IMR-90 (cell line): Measurements from ENCODE around the gene TMEM38B. TPM values are rescaled to one million over a fixed set of nuclear protein-coding genes. Genes with fewer than 3 reads are reported as not detected.

ENCODE experiments used
- ATAC-seq: fragments of 200-7000 bp; cut with Tn5 transposase; 2 replicates; pipeline ENCODE4 v1.9.1; 2020; ENCODE audit warnings: low read depth, mild to moderate bottlenecking, moderate library complexity
- BruUV-seq: library from RNA; stranded (reverse); fragments of 400-500 nt; replicated peaks from 2 replicates; lab custom pipeline; 2021; lab: Mats Ljungman, UMichigan
- CTCF ChIA-PET: fragments of 300-600 bp; formaldehyde crosslinking; extraction: SDS; loops from one replicate; lab custom pipeline; 2021; ENCODE audit warnings: antibody characterized with exemption; lab: Yijun Ruan, JAX
- POLR2A ChIA-PET: fragments of 300-600 bp; sonication (Branson Sonifier 250); formaldehyde crosslinking; loops from one replicate; lab custom pipeline; 2022; ENCODE audit warnings: antibody characterized with exemption; ENCODE audit not compliant: unreplicated experiment; lab: Charles Lee
- DNase-seq: peaks from one replicate; pipeline ENCODE4 v3.0.0; 2013
- H2AFZ ChIP-seq: replicated peaks from 2 replicates; pipeline ENCODE3; 2013; ENCODE audit warnings: low read length, mild to moderate bottlenecking; ENCODE audit not compliant: poor library complexity
- H2AK5ac ChIP-seq: 2 replicates; pipeline ENCODE4 v1.6.1; 2013; ENCODE audit warnings: low read depth, low read length, inconsistent platforms
- H2AK9ac ChIP-seq: replicated peaks from 2 replicates; pipeline ENCODE3; 2013; ENCODE audit warnings: mild to moderate bottlenecking, low read depth, low read length, moderate library complexity; ENCODE audit not compliant: poor library complexity
- H2BK120ac ChIP-seq: 2 replicates; pipeline ENCODE4 v1.6.1; 2013; ENCODE audit warnings: low read depth, low read length, inconsistent platforms
- H2BK15ac ChIP-seq: 3 replicates; pipeline ENCODE4 v1.6.1; 2013; ENCODE audit warnings: low read depth, low read length, inconsistent platforms
- H2BK20ac ChIP-seq: 2 replicates; pipeline ENCODE4 v1.6.1; 2013; ENCODE audit warnings: low read depth, mild to moderate bottlenecking, inconsistent platforms, low read length, moderate library complexity
- H2BK5ac ChIP-seq: 2 replicates; pipeline ENCODE4 v1.6.1; 2013; ENCODE audit warnings: mild to moderate bottlenecking, low read depth, low read length, inconsistent platforms; ENCODE audit not compliant: poor library complexity, severe bottlenecking
- H3K14ac ChIP-seq: replicated peaks from 2 replicates; pipeline ENCODE4 v1.6.1; 2013; ENCODE audit warnings: low read depth, low read length, inconsistent platforms
- H3K18ac ChIP-seq: 2 replicates; pipeline ENCODE4 v1.6.1; 2013; ENCODE audit warnings: low read depth, low read length, control low read depth
- H3K23ac ChIP-seq: 2 replicates; pipeline ENCODE4 v1.6.1; 2013; ENCODE audit warnings: low read depth, low read length, inconsistent platforms
- H3K27ac ChIP-seq: 2 replicates; pipeline ENCODE4 v1.5.1; 2013; ENCODE audit warnings: mild to moderate bottlenecking, control low read depth, low read length; ENCODE audit not compliant: insufficient read depth
- H3K27me3 ChIP-seq: 2 replicates; pipeline ENCODE4 v1.6.1; 2013; ENCODE audit warnings: low read length; ENCODE audit not compliant: control insufficient read depth, insufficient read depth
- H3K36me3 ChIP-seq: 2 replicates; pipeline ENCODE4 v1.6.1; 2013; ENCODE audit warnings: low read length, mixed read lengths; ENCODE audit not compliant: control insufficient read depth, insufficient read depth
- H3K4ac ChIP-seq: 2 replicates; pipeline ENCODE4 v1.6.1; 2013; ENCODE audit warnings: low read depth, low read length, inconsistent platforms
- H3K4me1 ChIP-seq: 2 replicates; pipeline ENCODE4 v1.6.1; 2013; ENCODE audit warnings: low read length, mixed read lengths; ENCODE audit not compliant: control insufficient read depth, insufficient read depth
- H3K4me2 ChIP-seq: 2 replicates; pipeline ENCODE4 v1.6.1; 2013; ENCODE audit warnings: low read depth, mild to moderate bottlenecking, control low read depth, low read length, moderate library complexity
- H3K4me3 ChIP-seq: 2 replicates; pipeline ENCODE4 v1.5.1; 2013; ENCODE audit warnings: low read depth, mild to moderate bottlenecking, control low read depth, low read length, moderate library complexity; ENCODE audit not compliant: insufficient read depth
- H3K56ac ChIP-seq: 2 replicates; pipeline ENCODE4 v1.6.1; 2013; ENCODE audit warnings: low read length, inconsistent platforms; ENCODE audit not compliant: insufficient read depth; ENCODE audit errors: extremely low read depth
- H3K79me1 ChIP-seq, 2 experiments: 2 replicates each; pipeline ENCODE4 v1.6.1; 2013; ENCODE audit warnings: low read length in 2 of 2, inconsistent platforms in 1 of 2, low read depth in 1 of 2
- H3K9ac ChIP-seq: 2 replicates; pipeline ENCODE4 v1.6.1; 2013; ENCODE audit warnings: low read depth, low read length, control low read depth
- H3K9me1 ChIP-seq: 2 replicates; pipeline ENCODE4 v1.6.1; 2013; ENCODE audit warnings: low read length, inconsistent platforms; ENCODE audit not compliant: insufficient read depth
- H3K9me3 ChIP-seq: 2 replicates; pipeline ENCODE4 v1.6.1; 2013; ENCODE audit warnings: low read length; ENCODE audit not compliant: control insufficient read depth, insufficient read depth
- H4K20me1 ChIP-seq: 2 replicates; pipeline ENCODE4 v1.6.1; 2013; ENCODE audit warnings: low read length, inconsistent platforms; ENCODE audit not compliant: insufficient read depth
- H4K5ac ChIP-seq: 2 replicates; pipeline ENCODE4 v1.6.1; 2013; ENCODE audit warnings: mild to moderate bottlenecking, low read depth, low read length, control low read depth
- H4K8ac ChIP-seq, 2 experiments: 2 replicates each; pipeline ENCODE4 v1.6.1; 2013; ENCODE audit warnings: low read depth in 2 of 2, low read length in 2 of 2, control low read depth in 1 of 2, inconsistent platforms in 1 of 2
- H4K91ac ChIP-seq: 2 replicates; pipeline ENCODE4 v1.6.1; 2013; ENCODE audit warnings: low read depth, low read length, inconsistent platforms; ENCODE audit not compliant: insufficient read depth
- CEBPB ChIP-seq: IDR thresholded peaks from 2 replicates; pipeline ENCODE4 v1.6.1; 2012; ENCODE audit warnings: low read depth, low read length, improper control_type of control experiment
- CHD1 ChIP-seq: IDR thresholded peaks from 2 replicates; pipeline ENCODE4 v1.6.1; 2012; ENCODE audit warnings: low read depth, low read length, improper control_type of control experiment
- FOS ChIP-seq: fragments of 150-350 bp; IDR thresholded peaks from 2 replicates; pipeline ENCODE4 v1.6.1; 2016; ENCODE audit warnings: low read depth, low read length
- MAZ ChIP-seq: IDR thresholded peaks from 2 replicates; pipeline ENCODE4 v1.6.1; 2012; ENCODE audit warnings: low read depth, mild to moderate bottlenecking, low read length, improper control_type of control experiment, moderate library complexity, borderline replicate concordance
- RCOR1 ChIP-seq: IDR thresholded peaks from 2 replicates; pipeline ENCODE4 v1.6.1; 2012; ENCODE audit warnings: mild to moderate bottlenecking, low read length, improper control_type of control experiment; ENCODE audit not compliant: insufficient replicate concordance
- RFX5 ChIP-seq: IDR thresholded peaks from 2 replicates; pipeline ENCODE4 v1.8.0; 2012; ENCODE audit warnings: low read depth, mild to moderate bottlenecking, low read length, moderate library complexity
- WGBS, 2 experiments: methylation state at CpG; one replicate each; pipeline versions ENCODE4 v1.1.5 to v1.1.7; 2013; ENCODE audit warnings: missing lambda C conversion rate in 2 of 2; ENCODE audit not compliant: insufficient read length in 1 of 2; ENCODE audit errors: extremely low coverage in 2 of 2; 5-methylcytosine and 5-hydroxymethylcytosine counted together
- dilution Hi-C: fragments of 300-500 bp; cut with HindIII; formaldehyde crosslinking; loops from one replicate; pipeline ENCODE4 v1.14.3; 2018; ENCODE audit warnings: low sequenced_read_pairs; ENCODE audit not compliant: unreplicated experiment
- in situ Hi-C: fragments of 300-500 bp; cut with MboI; formaldehyde crosslinking; loops from 3 replicates; pipeline ENCODE4 v1.14.3; 2019; ENCODE audit warnings: low sequenced_read_pairs, inconsistent platforms, mixed read lengths
- intact Hi-C: fragments of 100-400 bp; cut with micrococcal nuclease; formaldehyde crosslinking; loops from 2 replicates; pipeline ENCODE4 v1.10.0; 2022
- polyA plus RNA-seq, 3 experiments: library from polyadenylated mRNA; depleted of rRNA; stranded (reverse); fragments of >200 nt; gene quantifications; 2 replicates each; pipeline ENCODE4 v1.2.3, GENCODE V29; 2012; ENCODE audit warnings: low replicate concordance in 1 of 3
- total RNA-seq: library from RNA; depleted of rRNA; stranded (reverse); fragments of >200 nt; gene quantifications from 2 replicates; pipeline ENCODE4 v1.2.3, GENCODE V29; 2012

Gene TMEM38B
- total and polyA plus RNA-seq, 2 of the 4 experiments (the other 2 are of a cell fraction) = 3.3 to 11.5 TPM

- Histone ChIP-seq H3K27me3 (no peaks in the 10 kb centered on the region), H3K4me2 (no peak overlapping the region), H3K56ac (no peak overlapping the region), H3K9me1 (no peaks in the 10 kb centered on the region), H2BK20ac (no peak overlapping the region), H3K4me1 (no peaks in the 10 kb centered on the region), H3K9me3 (no peaks in the 10 kb centered on the region), H4K20me1 (no peaks in the 10 kb centered on the region), H2BK15ac (no peak overlapping the region), H3K4me3 (no peak overlapping the region), H3K23ac (no peak overlapping the region), H4K8ac (no peak overlapping the region), H3K79me1 (no peaks in the 10 kb centered on the region), H3K14ac (no peak overlapping the region), H3K9ac (no peak overlapping the region), H2AK5ac (no peak overlapping the region), H3K18ac (no peak overlapping the region), H2AFZ (no peak overlapping the region), H4K5ac (no peak overlapping the region), H2AK9ac (no peak overlapping the region), H3K27ac (no peak overlapping the region), H3K36me3 (no peaks in the 10 kb centered on the region), H4K91ac (no peak overlapping the region), H2BK120ac (no peak overlapping the region), H2BK5ac (no peak overlapping the region), H3K4ac (no peak overlapping the region)
- DNase-seq = no peak
- CTCF ChIA-PET = no interaction called here
- WGBS, 2 experiments = 73% methylated on average over 1 of the region's 12 CpGs; no CpG with 5 or more reads in 1 of the 2 experiments
- dilution Hi-C loops = no loop called here
- TF ChIP-seq CEBPB (peak; percentile 37; the same call in 1 of the 2 replicates), RFX5 (no peak), RCOR1 (no peak), FOS (no peak), MAZ (no peak), CHD1 (no peak)
- ATAC-seq = no peak
- POLR2A ChIA-PET = no interaction called here
- BruUV-seq = no TSS peak
- intact Hi-C loops = no loop called here
- in situ Hi-C loops = no loop called here
Measured at GRCh38 chr9:105757496-105758251, 63.3 kb downstream of the TMEM38B start.
